Fibroblast of villous mesenchyme (primary cell): ENCODE data around the gene AKAP6. TPM values are rescaled to one million over a fixed set of nuclear protein-coding genes. Genes with fewer than 3 reads are reported as not detected.

Experiments
- DNase-seq: peaks from one replicate; pipeline ENCODE4 v3.0.0-alpha.2; 2010; ENCODE audit warnings: low read depth
- H3K4me3 ChIP-seq: 2 replicates; pipeline ENCODE4 v1.5.1; 2011; ENCODE audit warnings: low read depth, mild to moderate bottlenecking, low read length
- CTCF ChIP-seq: IDR thresholded peaks from 2 replicates; pipeline ENCODE4 v1.5.1; 2012; ENCODE audit warnings: low read depth, mild to moderate bottlenecking, low read length; ENCODE audit not compliant: insufficient read depth
- total RNA-seq: library from RNA; depleted of rRNA; stranded (reverse); fragments of >200 nt; gene quantifications from 2 replicates; pipeline ENCODE4 v1.2.3, GENCODE V29; 2012

AKAP6 gene
- total RNA-seq, 1 donor: 3.9 TPM

- DNase-seq: no peak
- H3K4me3 ChIP-seq: no peak overlapping the region
- no peak for TF ChIP-seq CTCF
Measured at GRCh38 chr14:32525591-32525990, 196.5 kb downstream of the AKAP6 start.

- no peak for DNase-seq
- TF ChIP-seq CTCF: no peak
- H3K4me3 ChIP-seq: no peak overlapping the region
Measured at GRCh38 chr14:32530800-32531199, 201.7 kb downstream of the AKAP6 start.

GRCh38 chr14:32531942-32532515, 202.9 kb downstream of the AKAP6 start:
- H3K4me3 ChIP-seq: no peak overlapping the region
- no peak for DNase-seq
- TF ChIP-seq CTCF: no peak

GRCh38 chr14:32534145-32534544, 205.0 kb downstream of the AKAP6 start:
- H3K4me3 ChIP-seq: no peak overlapping the region
- DNase-seq: no peak
- no peak for TF ChIP-seq CTCF

GRCh38 chr14:32536175-32536574, 207.1 kb downstream of the AKAP6 start:
- H3K4me3 ChIP-seq: no peak overlapping the region
- no peak for TF ChIP-seq CTCF
- DNase-seq: no peak

- TF ChIP-seq CTCF: no peak
- no peak for DNase-seq
- H3K4me3 ChIP-seq: no peak overlapping the region
Measured at GRCh38 chr14:32537166-32537565, 208.1 kb downstream of the AKAP6 start.

- DNase-seq: no peak
- H3K4me3 ChIP-seq: no peak overlapping the region
- no peak for TF ChIP-seq CTCF
Measured at GRCh38 chr14:32542507-32542906, 213.4 kb downstream of the AKAP6 start.
